Measurements from ENCODE around the gene LENG9. TPM values are rescaled to one million over a fixed set of nuclear protein-coding genes. Genes with fewer than 3 reads are reported as not detected.
"Not testable (repeated sequence)": the region's sequence is repeated elsewhere in the genome, so short reads cannot be mapped to it uniquely, and the experiment has no call there.

LENG9 gene
- total RNA-seq, 1 experiment from 2014 or later, result 1.4 TPM

GRCh38 chr19:54459282-54460229 is 4.0 kb downstream of the LENG9 start:
- no peak for DNase-seq (ENCODE audit: low read depth)

DNA sequence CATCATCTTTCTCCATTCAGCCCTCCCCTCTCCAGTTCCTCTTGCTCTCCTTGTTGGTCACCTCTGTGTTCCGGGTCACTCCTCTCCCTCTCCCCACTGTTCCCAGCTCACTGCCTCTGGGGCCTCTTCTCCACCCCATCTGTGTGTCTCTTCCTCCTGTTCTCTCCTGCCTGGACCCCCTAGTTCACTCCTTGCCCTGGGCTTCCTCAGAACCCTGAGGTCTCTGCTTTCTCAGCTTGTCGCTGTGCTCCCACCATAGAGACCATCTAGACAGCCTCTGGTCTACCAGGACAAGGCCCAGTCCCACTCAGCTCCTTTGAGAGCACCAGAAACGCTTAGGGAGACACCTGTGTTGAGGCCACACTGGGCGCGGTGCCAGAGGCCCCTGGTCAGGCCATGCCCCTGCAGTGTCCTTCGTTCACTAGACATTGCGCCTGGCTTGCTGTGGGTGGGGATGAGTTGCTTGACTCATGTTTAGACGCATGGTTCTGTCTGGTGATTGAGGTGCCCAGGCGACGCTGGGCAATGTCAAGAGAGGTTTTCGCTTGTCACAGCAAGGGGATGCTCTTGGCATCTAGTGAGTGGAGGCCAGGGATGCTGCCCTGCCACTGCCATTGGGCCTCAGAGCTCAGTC is 4.8 kb downstream of the LENG9 start:
- DNase-seq (ENCODE audit: low read depth), result no peak

- DNase-seq (ENCODE audit: low read depth), result no peak
These were observed 5.6 kb downstream of the LENG9 start for GRCh38 chr19:54457773-54458647.

DNA sequence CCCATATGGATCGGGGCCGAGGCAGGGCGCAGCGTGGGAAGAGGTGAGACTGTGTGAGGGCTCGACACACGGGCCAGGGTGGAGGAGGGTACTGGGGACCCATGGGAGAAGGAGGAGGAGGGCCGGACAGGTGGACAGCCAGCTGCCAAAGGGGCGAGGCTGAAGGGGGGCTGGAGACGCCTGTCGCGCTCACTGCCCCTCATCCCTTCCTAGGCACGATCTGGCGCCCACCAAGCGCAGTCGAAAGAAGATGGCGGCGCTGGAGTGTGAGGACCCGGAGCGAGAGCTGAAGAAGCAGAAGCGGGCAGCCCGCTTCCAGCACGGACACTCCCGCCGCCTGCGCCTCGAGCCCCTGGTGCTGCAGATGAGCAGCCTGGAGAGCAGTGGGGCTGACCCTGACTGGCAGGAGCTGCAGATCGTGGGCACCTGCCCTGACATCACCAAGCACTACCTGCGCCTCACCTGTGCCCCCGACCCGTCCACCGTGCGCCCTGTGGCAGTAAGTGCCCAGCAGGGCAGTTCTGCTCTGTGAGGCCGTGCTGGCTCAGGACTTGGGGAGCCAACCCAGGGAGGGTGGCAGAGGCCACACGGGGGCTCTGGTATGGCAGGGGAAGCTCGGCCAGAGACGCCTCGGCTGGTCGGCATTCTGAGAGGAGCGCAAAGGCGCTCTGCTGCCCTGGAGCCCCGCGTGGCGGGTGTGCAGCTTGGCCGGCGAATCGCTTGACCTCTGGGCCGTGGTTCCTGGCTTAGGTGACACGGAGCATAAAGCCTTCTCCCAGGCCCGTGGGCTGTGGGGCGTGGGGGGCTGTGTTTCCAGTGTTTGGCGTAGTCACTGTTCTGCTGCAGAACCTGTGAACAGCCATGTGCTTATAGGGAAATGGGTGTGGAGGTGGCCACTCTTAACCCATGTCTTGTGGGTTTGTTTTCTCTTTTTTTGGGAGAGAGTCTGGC is 6.9 kb downstream of the LENG9 start:
- no peak for DNase-seq (ENCODE audit: low read depth)

- DNase-seq (ENCODE audit: low read depth), result no peak
These were observed 7.7 kb downstream of the LENG9 start for GRCh38 chr19:54455786-54456422.

GRCh38 chr19:54454781-54455675 is 8.6 kb downstream of the LENG9 start:
- no peak for DNase-seq (ENCODE audit: low read depth)

DNA sequence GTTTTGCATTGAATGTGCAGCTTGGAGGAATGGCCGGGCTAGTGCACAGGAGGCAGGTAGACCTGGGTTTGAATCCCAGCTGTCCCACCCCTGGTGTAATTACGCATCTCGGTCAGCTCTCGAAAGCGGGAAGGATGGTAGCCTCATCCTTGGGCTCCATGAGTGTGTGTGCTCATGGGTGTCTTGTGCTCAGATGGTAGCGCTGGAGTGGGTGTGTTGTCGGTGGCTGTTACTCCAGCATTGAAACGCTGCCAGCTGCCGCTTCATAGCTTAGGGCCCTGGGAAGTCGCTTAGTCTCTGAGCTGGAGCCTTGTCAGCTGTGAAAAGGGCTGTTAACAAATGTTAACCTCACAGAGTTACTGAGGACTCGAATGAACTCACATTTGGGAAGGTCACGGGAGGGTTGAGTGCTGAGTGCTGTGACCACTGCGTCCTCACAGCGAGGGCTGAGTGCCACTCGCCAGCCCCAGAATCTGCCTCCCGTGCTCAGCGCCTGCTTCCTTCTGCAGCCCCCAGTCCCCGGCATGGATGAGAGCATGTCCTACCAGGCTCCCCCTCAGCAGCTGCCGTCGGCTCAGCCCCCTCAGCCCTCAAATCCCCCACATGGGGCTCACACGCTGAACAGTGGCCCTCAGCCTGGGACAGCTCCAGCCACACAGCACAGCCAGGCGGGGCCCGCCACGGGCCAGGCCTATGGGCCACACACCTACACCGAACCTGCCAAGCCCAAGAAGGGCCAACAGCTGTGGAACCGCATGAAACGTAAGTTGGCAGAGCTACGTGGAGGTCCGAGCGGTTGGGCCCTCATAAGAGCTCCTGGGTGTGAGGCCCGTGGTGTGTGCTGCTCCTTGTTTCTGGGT is 9.4 kb downstream of the LENG9 start:
- DNase-seq (ENCODE audit: low read depth), result no peak

DNA sequence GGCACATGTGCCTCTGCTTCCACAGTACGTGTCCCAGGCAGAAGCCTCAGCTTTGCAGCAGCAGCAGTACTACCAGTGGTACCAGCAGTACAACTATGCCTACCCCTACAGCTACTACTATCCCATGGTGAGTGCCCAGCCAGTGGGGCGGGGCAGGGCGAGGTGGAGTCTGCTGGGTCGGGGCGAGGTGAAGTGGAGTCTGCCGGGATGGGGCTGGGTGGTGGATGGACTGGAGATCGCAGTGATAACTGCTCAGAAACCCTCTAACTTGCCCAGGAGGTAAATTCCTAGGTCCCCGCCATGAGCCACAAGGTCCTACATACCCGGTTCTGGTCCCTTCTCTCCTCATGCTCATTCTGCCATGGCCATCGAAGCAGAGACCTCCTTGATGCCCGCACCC is 11.0 kb downstream of the LENG9 start:
- DNase-seq (ENCODE audit: low read depth), result no peak

DNA sequence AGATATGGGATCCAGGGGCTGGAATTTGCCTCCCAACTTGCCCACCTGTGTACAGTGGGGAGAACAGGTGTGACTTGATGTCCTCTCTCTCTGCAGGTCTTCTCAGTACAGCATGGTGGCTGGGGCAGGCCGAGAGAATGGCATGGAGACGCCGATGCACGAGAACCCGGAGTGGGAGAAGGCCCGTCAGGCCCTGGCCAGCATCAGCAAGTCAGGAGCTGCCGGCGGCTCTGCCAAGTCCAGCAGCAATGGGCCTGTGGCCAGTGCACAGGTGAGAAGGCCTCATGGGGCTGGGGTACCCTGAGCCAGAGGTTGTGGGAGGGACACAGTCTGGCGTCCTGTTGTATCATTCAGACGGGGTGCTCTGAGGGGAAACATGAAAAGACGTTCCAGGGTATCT is 11.6 kb downstream of the LENG9 start:
- DNase-seq (ENCODE audit: low read depth), result no peak

GRCh38 chr19:54451331-54451871 is 12.2 kb downstream of the LENG9 start:
- peak; percentile 50 for DNase-seq (ENCODE audit: low read depth)

GRCh38 chr19:54449701-54450069 is 13.9 kb downstream of the LENG9 start:
- peak; percentile 35 for DNase-seq (ENCODE audit: low read depth)

DNA sequence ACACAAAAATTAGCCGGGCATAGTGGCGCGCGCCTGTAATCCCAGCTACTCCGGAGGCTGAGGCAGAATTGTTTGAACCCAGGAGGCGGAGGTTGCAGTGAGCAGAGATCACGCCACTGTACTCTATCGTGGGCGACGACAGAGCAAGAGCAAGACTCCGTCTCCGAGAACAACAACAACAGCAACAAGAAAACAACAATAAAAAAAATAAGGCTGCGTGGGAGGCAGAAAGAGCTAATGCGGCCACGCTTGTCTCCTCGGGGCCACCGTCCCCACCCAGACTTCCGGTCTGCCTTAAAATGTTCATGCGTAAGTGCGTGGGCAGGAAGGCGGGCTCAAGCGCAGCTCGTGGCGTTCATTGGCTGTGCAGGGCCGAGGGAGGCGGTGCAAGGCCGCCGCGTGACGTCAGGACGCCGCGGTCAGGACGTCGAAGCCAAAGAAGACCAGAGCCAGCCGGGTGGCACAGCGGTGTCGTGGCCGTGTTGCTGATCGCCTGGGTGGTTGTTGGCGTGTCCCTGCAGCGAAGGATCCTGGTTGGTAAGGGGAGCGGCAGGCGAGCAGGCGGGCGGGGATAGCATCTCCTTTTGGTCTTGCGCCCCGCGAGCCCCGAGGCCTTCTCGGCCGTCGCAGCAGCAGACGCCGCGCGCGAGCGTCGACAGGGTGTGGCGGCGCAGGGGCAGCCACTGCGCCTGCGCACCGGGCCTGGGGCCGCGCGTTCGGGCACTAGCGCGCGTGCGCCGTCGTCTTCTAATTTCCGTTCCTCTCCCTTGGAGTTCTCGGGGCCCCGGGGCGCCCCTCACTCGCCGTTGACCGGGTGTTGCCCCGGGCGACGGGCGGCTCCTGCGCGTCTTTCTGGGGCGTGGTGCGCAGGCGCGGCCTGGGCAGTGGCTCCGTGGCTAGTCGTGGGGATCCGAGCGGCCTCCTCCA is 14.5 kb downstream of the LENG9 start, which contains the start of gene LENG8:
Gene LENG8 (plus strand): TSS at position 426 of the 927 bp plus-strand sequence. CDS start 2,146 bp downstream, outside the sequence.
- DNase-seq (ENCODE audit: low read depth), result peak; percentile 97

DNA sequence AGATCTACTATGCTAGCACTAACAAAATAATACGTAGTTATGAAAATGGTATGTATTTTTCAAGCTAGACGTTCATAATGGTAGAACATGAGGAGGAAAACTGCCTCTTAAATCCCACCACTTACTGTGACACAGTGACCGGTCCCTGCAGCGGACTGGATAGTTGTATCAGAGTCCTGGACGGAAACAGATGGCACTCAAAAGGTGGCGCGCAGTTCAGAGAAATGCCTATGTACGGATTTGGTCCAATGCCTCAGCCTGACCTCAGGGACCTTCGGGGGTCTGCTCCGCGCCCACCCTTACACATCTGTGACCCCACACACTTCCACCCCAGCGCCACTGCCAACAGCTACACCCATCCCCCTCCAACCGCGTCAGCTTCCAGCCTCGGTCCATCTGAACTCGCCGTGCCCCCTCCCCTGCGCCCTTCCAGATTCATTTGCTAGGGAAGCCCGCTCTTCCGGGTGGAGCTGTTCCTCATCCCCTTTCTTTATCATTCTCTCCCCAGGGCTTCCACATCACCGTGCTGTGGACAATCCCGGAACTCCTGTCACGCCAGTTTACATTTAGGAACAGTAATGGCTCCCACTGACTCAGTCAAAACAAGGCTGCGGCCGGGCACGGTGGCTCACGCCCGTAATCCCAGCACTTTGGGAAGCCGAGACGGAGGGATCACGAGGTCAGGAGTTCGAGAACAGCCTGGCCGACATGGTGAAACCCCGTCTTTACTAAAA is 15.4 kb downstream of the LENG9 start:
- DNase-seq (ENCODE audit: low read depth), result peak; percentile 71

DNA sequence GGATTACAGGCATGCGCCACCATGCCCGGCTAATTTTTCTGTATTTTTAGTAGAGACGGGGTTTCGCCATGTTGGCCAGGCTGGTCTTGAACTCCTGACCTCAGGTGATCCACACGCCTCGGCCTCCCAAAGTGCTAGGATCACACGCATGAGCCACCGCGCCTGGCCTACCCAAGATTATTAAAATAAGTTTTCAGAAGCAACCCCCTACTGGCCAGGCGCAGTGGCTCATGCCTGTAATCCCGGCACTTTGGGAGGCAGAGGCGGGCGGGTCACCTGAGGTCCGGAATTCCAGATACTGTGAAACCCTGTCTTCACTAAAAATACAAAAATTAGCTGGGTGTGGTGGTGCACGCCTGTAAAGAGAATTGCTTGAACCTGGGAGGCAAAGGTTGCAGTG is 17.2 kb downstream of the LENG9 start:
- not testable (repeated sequence) for DNase-seq (ENCODE audit: low read depth)

GRCh38 chr19:54444737-54445136 is 18.8 kb downstream of the LENG9 start:
- no peak for DNase-seq (ENCODE audit: low read depth)

GRCh38 chr19:54440641-54441040 is 22.9 kb downstream of the LENG9 start:
- DNase-seq (ENCODE audit: low read depth), result no peak

All from RPMI7951 (cell line).